H1 (cell line): Measurements from ENCODE around the gene ZNF302. TPM values are rescaled to one million over a fixed set of nuclear protein-coding genes. Genes with fewer than 3 reads are reported as not detected.

Experiments
- ATF2 ChIP-seq: IDR thresholded peaks from 2 replicates; pipeline ENCODE4 v1.6.1; 2012; ENCODE audit warnings: low read length, inconsistent platforms
- CEBPB ChIP-seq: IDR thresholded peaks from 2 replicates; pipeline ENCODE4 v1.6.1; 2012; ENCODE audit warnings: low read depth, low read length
- CREB1 ChIP-seq: IDR thresholded peaks from 2 replicates; pipeline ENCODE4 v1.6.1; 2012; ENCODE audit warnings: inconsistent platforms
- E2F6 ChIP-seq: IDR thresholded peaks from 2 replicates; pipeline ENCODE4 v1.6.1; 2012; ENCODE audit warnings: inconsistent platforms
- EGR1 ChIP-seq: IDR thresholded peaks from 2 replicates; pipeline ENCODE4 v1.6.1; 2011; ENCODE audit warnings: low read depth, low read length, borderline replicate concordance
- EZH2 ChIP-seq: fragments of 200-600 bp; sonication (generic); IDR thresholded peaks from 2 replicates; pipeline ENCODE4 v1.7.1; 2012; ENCODE audit warnings: low read depth, mild to moderate bottlenecking, moderate library complexity, low read length, inconsistent platforms; ENCODE audit not compliant: severe bottlenecking
- FOSL1 ChIP-seq: IDR thresholded peaks from 2 replicates; pipeline ENCODE4 v1.6.1; 2011; ENCODE audit warnings: mild to moderate bottlenecking, low read depth, low read length, moderate library complexity; ENCODE audit not compliant: insufficient read depth
- GABPA ChIP-seq: IDR thresholded peaks from 2 replicates; pipeline ENCODE4 v1.6.1; 2011; ENCODE audit warnings: mild to moderate bottlenecking, low read length, moderate library complexity, borderline replicate concordance; ENCODE audit not compliant: insufficient read depth
- JUND ChIP-seq: IDR thresholded peaks from 2 replicates; pipeline ENCODE4 v1.6.1; 2011; ENCODE audit warnings: mild to moderate bottlenecking, improper control_type of control experiment, low read length
- KDM1A ChIP-seq: fragments of 200-600, 300-600 bp; sonication (generic); IDR thresholded peaks from 2 replicates; pipeline ENCODE4 v1.7.1; 2016; ENCODE audit warnings: mild to moderate bottlenecking, low read length, borderline replicate concordance
- MAX ChIP-seq: IDR thresholded peaks from 2 replicates; pipeline ENCODE4 v1.6.1; 2012; ENCODE audit warnings: inconsistent platforms
- NANOG ChIP-seq: IDR thresholded peaks from 2 replicates; pipeline ENCODE4 v1.6.1; 2011; ENCODE audit warnings: low read length, low read depth, mild to moderate bottlenecking, inconsistent platforms; ENCODE audit not compliant: insufficient read depth, poor library complexity, severe bottlenecking
- PHF8 ChIP-seq: fragments of 200-600 bp; sonication (generic); conservative IDR thresholded peaks from 2 replicates; pipeline ENCODE4 v1.7.1; 2012; ENCODE audit warnings: low read depth, mild to moderate bottlenecking, inconsistent platforms, low read length, moderate library complexity
- POLR2AphosphoS5 ChIP-seq: IDR thresholded peaks from 2 replicates; pipeline ENCODE4 v1.6.1; 2011; ENCODE audit warnings: low read depth, low read length
- RAD21 ChIP-seq, 2 experiments: IDR thresholded peaks in 1 of 2; conservative IDR thresholded peaks in 1 of 2; 2 replicates each; pipeline ENCODE4 v1.6.1; 2011; ENCODE audit warnings: low read depth in 2 of 2, low read length in 2 of 2, improper control_type of control experiment in 1 of 2, inconsistent platforms in 1 of 2, mild to moderate bottlenecking in 1 of 2, moderate library complexity in 1 of 2
- SIN3A ChIP-seq, 2 experiments: IDR thresholded peaks in 1 of 2; conservative IDR thresholded peaks in 1 of 2; 2 replicates each; pipeline ENCODE4 v1.6.1; 2011 to 2012; ENCODE audit warnings: low read length in 2 of 2, improper control_type of control experiment in 1 of 2, low read depth in 1 of 2, mild to moderate bottlenecking in 1 of 2
- SIRT6 ChIP-seq: IDR thresholded peaks from one replicate; pipeline ENCODE4 v1.7.1; 2012; ENCODE audit warnings: low read length, inconsistent platforms
- SP1 ChIP-seq: IDR thresholded peaks from 2 replicates; pipeline ENCODE4 v1.6.1; 2011; ENCODE audit warnings: low read depth, low read length
- SP4 ChIP-seq: IDR thresholded peaks from 2 replicates; pipeline ENCODE4 v1.6.1; 2012; ENCODE audit warnings: low read length, inconsistent platforms
- SRF ChIP-seq: IDR thresholded peaks from 2 replicates; pipeline ENCODE4 v1.6.1; 2011; ENCODE audit warnings: mild to moderate bottlenecking, low read depth, low read length, moderate library complexity
- TAF1 ChIP-seq: IDR thresholded peaks from 2 replicates; pipeline ENCODE4 v1.6.1; 2011; ENCODE audit warnings: mild to moderate bottlenecking, low read depth, low read length
- YY1 ChIP-seq: IDR thresholded peaks from 2 replicates; pipeline ENCODE4 v1.6.1; 2011; ENCODE audit warnings: low read depth, mild to moderate bottlenecking, low read length
- polyA plus RNA-seq, 7 experiments: library from polyadenylated mRNA; depleted of rRNA in 3 of 7; stranded (reverse) in 5 of 7; unstranded in 2 of 7; fragments of >200 nt in 5 of 7; fragments of 200-250 nt in 2 of 7; gene quantifications; 1 replicate in 5 of 7; 2 replicates in 1 of 7; 4 replicates in 1 of 7; pipeline versions ENCODE4 v1.2.1 to v1.2.3, GENCODE V29; 2011 to 2013; ENCODE audit warnings: missing spikeins in 2 of 7, mixed read lengths in 2 of 7
- total RNA-seq: library from RNA; stranded (reverse); fragmentation: NEBNext Ultra II Directional; extraction: Animal tissue kit (Norgen Biotek cat#: 25700); gene quantifications from 2 replicates; pipeline ENCODE4 v1.2.1, GENCODE V29; 2021

The ZNF302 gene
- total and polyA plus RNA-seq, 2 of the 8 experiments (the other 6 are each of a cell fraction or from before 2014, with no cell fraction given) = 9.1 to 20.4 TPM

GRCh38 chr19:34733746-34734536, 56.5 kb downstream of the ZNF302 start, which contains the start of gene ZNF181 (continued):
- peak; percentile 14 for TF ChIP-seq NANOG
- no peak for TF ChIP-seq JUND
- TF ChIP-seq FOSL1 = no peak
- TF ChIP-seq SP4 = no peak
- TF ChIP-seq YY1 = peak; percentile 95
- no peak for TF ChIP-seq E2F6
- no peak for TF ChIP-seq KDM1A
- TF ChIP-seq SIRT6 = no peak
- TF ChIP-seq EZH2 = no peak
- peak; percentile 84 for TF ChIP-seq TAF1
- TF ChIP-seq SP1 = no peak
- peak; percentile 98 for TF ChIP-seq PHF8
- no peak for TF ChIP-seq MAX
- peak; percentile 84 for TF ChIP-seq POLR2AphosphoS5
- peak in 1 of 2 experiments; percentile 89; a peak in 1 of 4 replicates for TF ChIP-seq SIN3A (conservative IDR thresholded peaks at IDR 0.05 in 1 of 2, IDR thresholded peaks at IDR 0.05 in 1 of 2; ENCODE audit: low read depth in 1 of 2, low read length in 2 of 2)
- TF ChIP-seq CREB1 = no peak; the same call in 1 of the 2 replicates
- peak; percentile 65; the same call in 1 of the 2 replicates for TF ChIP-seq GABPA
- TF ChIP-seq EGR1 = no peak
- TF ChIP-seq CEBPB = no peak
- TF ChIP-seq RAD21 (IDR thresholded peaks at IDR 0.05 in 1 of 2, conservative IDR thresholded peaks at IDR 0.05 in 1 of 2; ENCODE audit: low read depth in 2 of 2, low read length in 2 of 2) = no peak
- TF ChIP-seq ATF2 = no peak
- peak; percentile 73; the same call in 1 of the 2 replicates for TF ChIP-seq SRF
